ENCODE measurements around the gene NAA60.

DNA sequence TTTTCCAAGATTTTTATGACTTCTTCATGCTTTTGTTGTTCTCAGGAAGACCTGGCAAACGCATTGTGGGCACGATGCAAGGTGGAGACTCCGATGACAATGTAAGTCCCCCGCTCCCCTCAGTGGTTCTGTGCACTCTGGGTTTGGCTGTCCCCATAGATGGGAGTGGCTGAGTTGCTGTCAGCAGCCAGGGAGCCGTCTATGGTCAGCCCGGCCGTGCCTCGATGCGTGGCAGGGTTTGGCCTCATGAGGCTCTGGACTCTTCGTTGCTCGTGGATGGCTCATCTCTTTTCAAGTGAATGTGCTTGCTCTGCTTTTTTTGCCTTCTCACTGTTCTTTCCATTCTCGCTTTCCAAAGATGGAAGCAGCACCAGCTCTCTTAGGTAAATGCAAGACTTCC is 89.3 kb downstream of the NAA60 start:
- TF ChIP-seq, protein P1, sequence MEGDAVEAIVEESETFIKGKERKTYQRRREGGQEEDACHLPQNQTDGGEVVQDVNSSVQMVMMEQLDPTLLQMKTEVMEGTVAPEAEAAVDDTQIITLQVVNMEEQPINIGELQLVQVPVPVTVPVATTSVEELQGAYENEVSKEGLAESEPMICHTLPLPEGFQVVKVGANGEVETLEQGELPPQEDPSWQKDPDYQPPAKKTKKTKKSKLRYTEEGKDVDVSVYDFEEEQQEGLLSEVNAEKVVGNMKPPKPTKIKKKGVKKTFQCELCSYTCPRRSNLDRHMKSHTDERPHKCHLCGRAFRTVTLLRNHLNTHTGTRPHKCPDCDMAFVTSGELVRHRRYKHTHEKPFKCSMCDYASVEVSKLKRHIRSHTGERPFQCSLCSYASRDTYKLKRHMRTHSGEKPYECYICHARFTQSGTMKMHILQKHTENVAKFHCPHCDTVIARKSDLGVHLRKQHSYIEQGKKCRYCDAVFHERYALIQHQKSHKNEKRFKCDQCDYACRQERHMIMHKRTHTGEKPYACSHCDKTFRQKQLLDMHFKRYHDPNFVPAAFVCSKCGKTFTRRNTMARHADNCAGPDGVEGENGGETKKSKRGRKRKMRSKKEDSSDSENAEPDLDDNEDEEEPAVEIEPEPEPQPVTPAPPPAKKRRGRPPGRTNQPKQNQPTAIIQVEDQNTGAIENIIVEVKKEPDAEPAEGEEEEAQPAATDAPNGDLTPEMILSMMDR (conservative IDR thresholded peaks at IDR 0.05; ENCODE audit: low read depth, low read length): no peak
- TF ChIP-seq EZH2 (IDR thresholded peaks at IDR 0.05; ENCODE audit: borderline replicate concordance, low read depth, low read length, poor library complexity, severe bottlenecking): no peak
